Aorta (tissue), 4 donors: ENCODE measurements around the gene OGDHL. TPM values are rescaled to one million over a fixed set of nuclear protein-coding genes. Genes with fewer than 3 reads are reported as not detected.

Source experiments
- polyA plus RNA-seq, 2 donors: library from polyadenylated mRNA; stranded (reverse); fragments of 200-250 nt; gene quantifications; one replicate each; pipeline ENCODE4 v1.2.3, GENCODE V29; 2013
- total RNA-seq, 2 donors: library from RNA; stranded (reverse); fragmentation: NEBNext Ultra II Directional; extraction: Animal tissue kit (Norgen Biotek cat#: 25700); gene quantifications; one replicate each; pipeline ENCODE4 v1.2.1, GENCODE V29; 2021
- donor health status: healthy with polysubstance abuse.
- donor health status: Bipolar disorder and iron deficiency.
- donor health status: DM: no; HTN: no; CAD: no.
- donor health status: DM: yes; HTN: yes; CAD: no.

OGDHL gene
- total and polyA plus RNA-seq, 4 donors: 0.13 TPM; not detected in 3

Other genes starting within 250 kb of the OGDHL start
- gene ERCC6, start 223.2 kb downstream of the OGDHL start, total RNA-seq: 10 to 100 TPM; 36.2 to 48.4 TPM
- gene ERCC6, start 223.2 kb downstream of the OGDHL start, polyA plus RNA-seq: 10 to 100 TPM in 1 of 2 donors, 1 to 10 TPM in 1; 8.5 to 16.0 TPM
- not detected for gene SLC18A3, start 152.0 kb downstream of the OGDHL start, total RNA-seq
- gene SLC18A3, start 152.0 kb downstream of the OGDHL start, polyA plus RNA-seq: not detected
- not detected for gene CHAT, start 148.3 kb downstream of the OGDHL start, total RNA-seq
- gene CHAT, start 148.3 kb downstream of the OGDHL start, polyA plus RNA-seq: not detected
- gene C10orf53, start 82.7 kb downstream of the OGDHL start, total RNA-seq: not detected
- gene C10orf53, start 82.7 kb downstream of the OGDHL start, polyA plus RNA-seq: not detected
- gene PARG, start 179.7 kb upstream of the OGDHL start, total RNA-seq: 10 to 100 TPM; 25.3 to 32.0 TPM
- 1 to 10 TPM; 6.9 to 7.6 TPM for gene PARG, start 179.7 kb upstream of the OGDHL start, polyA plus RNA-seq
- gene TIMM23B, start 179.7 kb upstream of the OGDHL start, total RNA-seq: 10 to 100 TPM; 21.0 to 24.0 TPM
- 10 to 100 TPM; 10.6 to 17.1 TPM for gene TIMM23B, start 179.7 kb upstream of the OGDHL start, polyA plus RNA-seq
- 10 to 100 TPM; 12.7 to 20.4 TPM for gene AGAP6, start 226.1 kb upstream of the OGDHL start, total RNA-seq
- gene AGAP6, start 226.1 kb upstream of the OGDHL start, polyA plus RNA-seq: 10 to 100 TPM in 1 of 2 donors, 1 to 10 TPM in 1; 3.9 to 35.9 TPM